Colon (tissue), 2 donors: Measurements from ENCODE around the gene IGFBP7.
"Not testable (repeated sequence)": the region's sequence is repeated elsewhere in the genome, so short reads cannot be mapped to it uniquely, and the experiment has no call there.

Experiments used
- FAIRE-seq: peaks from 2 replicates; lab custom pipeline; 2012; peaks lifted over from hg19 to GRCh38; lab: Jason Lieb, UNC
- donor health status: control.
- donor health status: control.

IGFBP7 gene

DNA sequence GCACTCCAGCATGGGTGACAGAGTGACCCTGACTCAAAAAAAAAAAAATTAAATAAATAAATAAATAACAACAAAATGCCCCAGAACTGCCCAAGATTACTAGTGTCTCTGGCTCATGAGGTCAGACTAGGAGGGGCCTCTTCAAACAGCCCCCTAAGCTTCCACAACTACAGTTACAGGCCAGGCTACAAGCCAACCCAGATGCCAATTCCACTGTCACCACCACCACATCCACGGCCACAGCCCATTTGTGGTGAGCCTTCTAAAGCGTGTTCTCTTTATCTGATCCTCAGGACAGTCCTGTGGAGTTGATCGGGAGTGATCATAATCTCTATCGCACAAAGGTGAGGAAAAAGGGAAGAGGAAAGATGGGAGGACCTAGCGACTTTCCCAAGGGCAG is 36.6 kb downstream of the IGFBP7 start:
- no peak for FAIRE-seq

DNA sequence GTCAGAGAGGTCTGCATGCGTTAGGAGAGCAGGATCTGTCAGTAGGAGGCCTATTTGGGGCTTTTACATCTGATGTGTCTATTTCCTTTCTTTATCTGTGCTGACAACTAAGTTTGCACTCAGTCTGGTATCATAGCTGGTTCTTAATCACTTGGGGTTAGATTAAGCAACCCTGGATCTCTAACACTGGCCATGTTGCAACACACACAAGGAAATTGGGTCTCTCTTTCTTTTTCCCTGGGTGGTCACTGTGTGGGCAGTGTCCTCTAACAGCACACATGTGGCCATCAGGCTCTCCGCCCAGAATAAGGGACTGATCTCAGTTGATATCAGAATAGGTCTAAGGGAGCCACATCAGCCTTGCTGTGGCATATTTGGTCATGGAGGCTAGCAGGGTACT is 38.9 kb downstream of the IGFBP7 start:
- no peak for FAIRE-seq

DNA sequence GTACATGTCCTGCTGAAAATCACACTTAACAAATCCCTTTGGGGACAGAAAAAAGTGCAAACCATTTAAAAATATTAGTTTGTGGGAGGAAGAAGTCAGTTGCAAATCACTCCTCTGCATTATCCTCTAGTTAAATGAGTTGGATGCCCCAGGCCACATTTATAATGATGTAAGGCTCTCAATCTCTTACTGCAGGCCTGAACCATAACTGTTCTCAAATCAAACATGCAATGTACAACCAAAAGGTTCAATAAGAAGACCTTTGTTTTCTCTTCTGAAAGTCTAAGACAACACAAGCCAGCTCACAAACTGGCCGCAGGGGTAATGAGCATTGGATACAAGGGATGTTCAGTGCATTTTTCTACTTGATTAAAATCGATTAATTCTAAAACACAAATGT is 39.7 kb downstream of the IGFBP7 start:
- FAIRE-seq, result no peak

DNA sequence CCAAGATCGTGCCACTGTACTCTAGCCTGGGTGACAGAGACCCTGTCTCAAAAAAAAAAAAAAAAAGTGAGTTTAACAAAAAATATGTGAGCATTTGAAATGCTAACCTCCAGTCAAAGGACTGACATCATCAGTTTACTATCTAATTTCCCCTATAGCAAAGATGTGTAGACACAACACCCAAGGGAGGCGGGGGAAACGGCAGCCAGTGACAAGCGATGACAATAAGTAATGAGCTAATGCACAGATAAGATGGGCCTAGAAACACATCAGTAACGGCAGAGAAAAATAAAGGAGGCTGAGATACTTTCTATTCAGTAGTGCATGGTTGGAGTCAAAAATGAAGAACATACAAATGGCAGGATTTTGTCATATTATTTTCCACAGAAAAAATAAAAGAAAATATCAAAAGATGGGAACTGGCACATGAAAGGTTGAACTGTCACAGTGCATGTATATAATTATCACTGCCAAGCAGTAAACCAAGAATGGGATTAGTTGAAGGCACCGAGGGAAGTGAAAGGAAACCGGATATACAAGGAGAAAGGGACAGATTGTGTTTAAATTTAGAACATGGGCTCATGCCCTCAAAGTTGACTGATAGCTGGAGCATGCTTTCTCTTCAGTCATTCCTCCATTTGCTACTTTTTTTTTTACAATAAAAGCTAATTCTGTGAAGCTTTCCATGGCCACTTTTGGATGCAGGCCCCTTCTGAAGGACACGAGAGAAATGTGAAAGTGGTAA is 41.8 kb downstream of the IGFBP7 start:
- FAIRE-seq, result no peak

DNA sequence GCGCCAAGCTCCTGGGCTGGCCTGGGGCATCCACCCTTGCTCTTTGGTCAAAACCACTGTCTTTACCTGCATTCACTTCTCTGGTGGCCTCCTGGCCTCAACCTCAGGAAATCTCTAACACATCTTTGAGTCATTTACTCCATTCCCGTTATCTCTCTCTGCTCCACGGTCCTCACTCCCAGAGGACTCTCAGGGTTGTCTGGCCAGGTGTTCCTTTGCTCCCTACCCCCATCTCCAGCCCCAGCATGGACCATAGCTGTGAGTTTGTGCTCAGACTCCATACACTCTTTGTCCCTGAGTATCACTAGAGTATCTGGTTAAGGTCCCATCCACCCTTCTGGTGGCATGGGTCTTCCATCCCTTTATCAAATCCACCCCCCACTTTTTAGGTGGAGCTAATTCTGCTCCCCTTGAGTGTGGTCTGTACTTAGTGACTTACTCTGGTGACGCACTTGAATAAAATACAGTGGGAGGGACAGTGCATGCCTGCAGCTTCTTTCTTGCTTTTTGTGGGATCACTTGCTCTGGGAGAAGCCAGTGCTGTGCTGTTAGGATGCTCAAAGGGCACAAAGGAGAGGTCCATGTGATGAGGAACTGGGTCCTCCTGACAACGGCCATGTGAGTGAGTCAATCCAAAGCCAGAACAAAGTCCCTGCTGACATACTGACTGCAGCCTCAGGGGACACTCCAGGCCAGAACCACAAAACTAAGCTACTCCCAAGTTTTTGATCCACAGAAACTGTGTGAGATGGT is 44.3 kb downstream of the IGFBP7 start:
- no peak for FAIRE-seq

DNA sequence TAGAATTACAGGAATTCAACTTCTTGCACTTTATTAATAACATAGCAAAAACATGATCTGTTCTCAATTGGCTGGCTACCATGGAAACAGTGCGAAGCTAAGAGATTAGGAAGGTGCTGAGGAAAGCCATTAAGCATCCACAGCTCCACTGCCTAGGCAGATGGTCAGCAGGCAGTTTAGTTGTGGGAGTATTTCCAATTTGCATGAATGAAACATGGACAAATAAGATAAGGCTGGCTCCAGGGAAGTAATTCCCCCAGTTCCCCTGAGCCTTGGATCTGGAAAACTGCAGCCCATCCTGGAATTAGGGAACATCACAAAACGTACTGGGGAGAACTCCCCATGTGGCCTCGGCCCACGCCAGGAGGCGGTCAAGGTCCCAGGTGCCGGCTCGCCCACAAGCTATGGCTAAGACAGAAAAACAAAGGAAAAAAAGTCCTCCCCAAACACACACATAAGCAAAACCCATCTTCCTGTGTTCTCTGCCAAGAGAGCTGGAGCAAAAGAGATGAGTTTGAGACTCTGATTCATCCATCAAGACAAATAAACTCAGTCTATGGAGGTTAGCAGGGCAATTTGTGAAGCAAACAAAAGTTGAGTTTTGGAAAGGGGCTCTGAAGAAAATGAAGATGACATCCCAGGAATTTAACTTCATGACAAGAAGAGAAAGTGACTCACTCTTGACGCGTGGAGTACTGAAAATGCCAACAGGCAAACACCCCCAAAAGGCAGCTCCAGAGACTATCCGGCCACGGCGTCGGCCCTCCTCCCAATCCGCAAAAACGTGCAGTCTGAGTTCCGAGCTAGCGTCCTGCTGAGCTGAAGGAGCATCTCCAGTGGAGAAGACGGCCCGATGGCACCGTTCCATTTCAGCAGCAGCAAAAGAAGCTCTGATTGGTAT is 45.1 kb downstream of the IGFBP7 start:
- no peak for FAIRE-seq

DNA sequence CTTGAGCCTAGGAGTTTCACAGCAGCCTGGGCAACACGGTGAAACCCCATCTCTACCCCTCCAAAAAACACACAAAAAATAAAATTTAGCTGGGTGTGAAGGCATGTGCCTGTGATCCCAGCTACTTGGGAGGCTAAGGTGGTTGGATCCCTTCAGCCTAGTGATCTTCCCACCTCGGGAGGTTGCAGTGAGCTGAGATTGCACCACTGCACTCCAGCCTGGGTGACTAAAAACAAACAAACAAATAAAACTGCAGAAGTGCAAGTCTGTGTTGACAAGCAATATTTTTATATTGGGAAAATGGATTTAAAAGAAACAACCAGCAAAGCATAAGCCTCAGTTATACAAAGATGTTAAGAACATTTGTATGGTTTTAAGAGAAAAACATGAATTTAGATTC is 46.1 kb downstream of the IGFBP7 start:
- no peak for FAIRE-seq

DNA sequence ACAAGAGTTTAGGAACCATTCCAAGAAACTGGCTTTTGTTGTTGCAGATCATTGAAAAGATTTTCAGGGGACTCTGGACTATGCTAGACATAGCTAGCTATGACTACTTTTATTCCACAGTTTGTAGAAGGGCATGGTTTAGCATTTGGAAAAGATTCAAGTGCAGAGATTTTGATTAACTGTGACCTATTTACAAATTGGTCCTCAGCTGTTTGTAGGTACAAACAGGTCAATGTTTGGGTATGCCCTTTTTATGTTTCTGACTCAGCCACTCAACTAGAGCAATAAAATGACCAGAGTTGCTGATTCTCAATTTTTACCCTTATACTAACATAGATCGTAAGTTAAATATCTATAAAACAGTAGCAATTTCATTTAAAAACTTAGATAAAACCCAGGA is 46.7 kb downstream of the IGFBP7 start:
- no peak for FAIRE-seq

DNA sequence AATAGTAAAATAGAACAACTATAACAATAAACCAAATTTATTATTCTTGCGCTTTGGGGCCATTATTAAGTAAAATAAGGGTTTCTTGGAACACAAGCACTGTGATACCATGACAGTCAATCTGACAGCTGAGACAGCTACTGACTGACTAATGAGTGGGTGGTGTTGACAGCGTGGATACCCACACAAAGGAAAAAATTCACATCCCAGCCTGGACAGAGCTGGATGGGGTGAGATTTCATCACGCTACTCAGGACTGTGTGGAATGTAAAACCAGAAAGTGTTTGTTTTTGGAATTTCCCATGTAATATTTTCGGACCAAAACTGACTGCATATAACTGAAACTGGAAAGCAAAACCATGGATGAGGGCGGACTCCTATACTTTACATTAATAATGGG is 48.8 kb downstream of the IGFBP7 start:
- no peak for FAIRE-seq

DNA sequence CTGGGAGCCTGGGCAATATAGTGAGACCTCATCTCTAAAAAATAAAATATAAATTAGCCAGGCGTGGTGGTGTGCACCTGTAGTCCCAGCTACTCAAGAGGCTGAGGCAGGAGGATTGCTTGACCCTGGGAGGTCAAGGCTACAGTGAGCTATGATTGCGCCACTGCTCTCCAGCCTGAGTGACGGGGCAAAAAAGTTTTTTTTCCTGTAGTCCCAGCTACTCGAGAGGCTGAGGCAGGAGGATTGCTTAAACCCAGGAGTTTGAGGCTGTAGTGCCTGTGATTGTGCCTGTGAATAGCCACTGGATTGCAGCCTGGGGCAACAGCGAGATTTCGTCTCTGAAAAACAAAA is 49.5 kb downstream of the IGFBP7 start:
- FAIRE-seq, result not testable (repeated sequence)

DNA sequence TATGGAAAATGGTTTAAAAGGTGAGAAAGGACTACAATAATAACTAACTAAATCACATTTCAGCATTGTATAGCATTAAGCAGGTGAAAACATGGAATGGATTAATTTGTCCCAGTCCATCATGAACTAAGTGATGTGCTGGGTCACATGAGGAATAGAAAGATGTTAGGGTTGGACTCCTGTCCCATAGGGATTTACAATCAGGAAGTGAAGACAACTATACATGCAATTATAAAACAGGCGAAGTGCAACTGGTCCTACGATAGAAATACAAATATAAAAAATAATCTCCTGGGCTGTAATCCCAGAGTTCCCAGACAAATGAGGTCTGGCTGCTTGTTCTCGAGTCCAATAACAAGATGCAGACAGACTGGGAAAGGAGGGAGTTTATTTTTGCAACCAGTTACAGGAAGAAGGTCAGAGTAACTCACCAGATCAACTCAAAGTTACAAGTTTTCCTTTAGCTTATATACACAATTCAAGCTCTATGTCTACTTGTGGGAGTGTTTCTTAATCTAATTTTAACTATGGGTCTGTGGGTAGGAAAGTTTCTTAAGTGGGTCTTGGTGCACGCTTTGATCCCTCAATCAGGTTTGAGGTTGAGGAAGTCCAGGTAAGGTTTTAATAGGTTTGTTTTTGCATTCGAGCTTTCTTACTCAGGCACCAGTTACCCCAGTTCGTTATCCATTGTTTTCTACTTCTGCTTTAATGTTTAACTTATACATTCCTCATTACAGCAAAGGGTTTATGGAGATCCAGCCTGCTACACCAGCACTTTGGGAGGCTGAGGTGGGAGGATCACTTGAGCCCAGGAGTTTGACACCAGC is 50.1 kb downstream of the IGFBP7 start:
- FAIRE-seq, result no peak

DNA sequence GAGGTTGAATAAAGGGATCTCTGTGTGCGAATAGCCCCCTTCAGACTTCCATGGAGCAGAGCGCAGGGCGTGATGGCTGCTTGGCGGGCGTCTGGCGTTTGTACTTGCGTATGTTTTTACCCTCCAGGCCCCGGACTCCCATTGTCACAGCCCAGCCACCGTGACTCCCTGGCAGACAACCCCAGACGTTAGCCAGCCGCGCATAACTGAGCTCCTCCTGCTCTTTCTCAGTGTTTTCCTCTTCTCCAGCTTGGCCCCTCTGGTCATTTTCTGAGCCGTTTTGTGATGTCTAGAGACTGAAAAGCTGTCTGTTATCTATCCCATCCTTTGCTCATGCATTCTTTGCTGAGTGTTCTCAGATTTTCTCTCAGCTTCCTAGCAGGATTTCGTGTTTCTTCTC is 54.3 kb downstream of the IGFBP7 start:
- FAIRE-seq, result no peak

DNA sequence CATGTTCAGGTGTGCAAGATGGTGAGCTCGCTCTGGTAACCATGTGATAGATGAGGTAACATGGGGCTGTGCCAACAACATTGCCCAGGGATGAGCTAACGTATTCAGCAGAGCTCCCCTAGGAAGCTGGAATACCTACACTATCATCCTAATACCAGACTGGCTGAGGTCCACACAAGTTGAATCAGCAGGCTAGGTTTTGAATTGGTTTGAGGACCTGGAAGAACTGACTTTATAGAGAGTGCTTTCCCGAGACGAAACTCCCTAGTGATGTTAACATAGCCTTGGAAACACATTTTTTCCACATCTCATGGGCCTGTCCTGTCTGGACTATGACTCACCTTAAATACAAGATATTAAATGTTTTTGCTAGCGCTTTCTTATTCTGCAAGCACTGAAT is 56.7 kb downstream of the IGFBP7 start:
- FAIRE-seq, result no peak

DNA sequence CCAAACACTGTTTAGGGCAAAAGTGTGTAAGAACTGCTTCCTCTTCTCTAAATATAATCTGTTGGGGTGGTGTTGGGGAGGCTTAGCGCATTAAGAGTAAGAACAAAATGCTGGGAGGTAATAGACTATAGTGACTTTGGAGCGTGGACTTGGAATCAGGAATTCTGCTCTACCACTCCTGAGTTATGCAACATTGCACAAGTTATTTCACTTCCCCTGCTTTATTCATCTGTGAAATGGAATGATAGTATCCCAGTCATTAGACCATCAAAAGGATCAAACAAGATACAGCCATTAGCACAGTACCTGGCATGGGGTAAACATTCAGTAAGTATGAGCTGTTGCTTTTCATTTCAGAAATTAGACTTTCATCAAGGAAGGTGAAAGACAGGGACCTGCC is 58.7 kb downstream of the IGFBP7 start:
- no peak for FAIRE-seq

DNA sequence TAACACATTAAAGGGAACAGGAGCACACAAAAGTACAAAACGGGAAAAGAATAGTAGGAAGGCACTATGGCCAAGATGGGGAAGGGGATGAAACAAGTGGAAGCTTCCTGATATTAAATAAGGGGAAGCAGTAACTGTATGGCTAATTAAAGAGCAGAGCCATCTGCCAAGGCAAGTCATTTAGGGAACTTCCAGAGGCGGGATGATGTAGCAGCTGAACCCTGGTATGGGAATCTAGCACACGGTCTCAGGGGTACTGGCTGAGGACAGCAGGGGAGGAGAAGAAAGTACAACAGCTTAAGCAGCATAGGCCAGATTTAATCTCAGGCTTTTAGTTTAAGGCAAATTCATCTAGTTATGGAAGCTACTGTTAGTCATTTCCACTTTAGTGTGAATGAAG is 59.1 kb downstream of the IGFBP7 start:
- FAIRE-seq, result no peak

DNA sequence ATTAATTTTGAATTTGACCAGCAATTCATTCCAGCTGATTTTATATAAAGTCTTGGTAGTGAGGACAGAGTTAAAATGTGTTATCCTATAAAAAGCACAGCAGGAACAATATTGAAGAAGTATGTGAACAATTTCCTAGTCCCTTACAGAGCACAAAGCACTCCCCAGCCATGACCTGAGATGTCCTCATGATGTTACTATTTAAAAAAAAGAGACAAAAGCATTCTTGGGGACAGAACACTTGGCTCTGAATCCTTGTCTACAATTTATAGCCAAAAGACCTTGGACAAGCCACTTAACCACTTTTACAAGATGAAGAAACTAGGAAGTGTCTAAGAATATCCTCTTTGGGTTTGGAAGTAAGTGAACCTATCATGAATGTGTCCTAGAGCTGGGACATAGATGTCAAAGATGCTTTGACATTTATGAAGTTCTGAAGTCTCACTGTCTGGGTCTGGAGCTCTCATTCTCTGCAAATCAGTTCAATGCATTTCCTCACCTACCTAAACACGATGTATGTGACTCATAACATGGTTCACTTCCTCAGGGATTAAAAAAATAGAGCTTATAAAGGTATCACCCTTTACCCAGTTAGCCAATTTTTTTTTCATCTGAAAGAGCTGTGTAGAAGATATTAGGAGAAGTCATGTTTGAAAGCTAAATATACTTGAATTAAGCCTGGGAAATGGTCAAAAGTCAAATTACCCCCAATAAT is 61.4 kb downstream of the IGFBP7 start:
- FAIRE-seq, result no peak

DNA sequence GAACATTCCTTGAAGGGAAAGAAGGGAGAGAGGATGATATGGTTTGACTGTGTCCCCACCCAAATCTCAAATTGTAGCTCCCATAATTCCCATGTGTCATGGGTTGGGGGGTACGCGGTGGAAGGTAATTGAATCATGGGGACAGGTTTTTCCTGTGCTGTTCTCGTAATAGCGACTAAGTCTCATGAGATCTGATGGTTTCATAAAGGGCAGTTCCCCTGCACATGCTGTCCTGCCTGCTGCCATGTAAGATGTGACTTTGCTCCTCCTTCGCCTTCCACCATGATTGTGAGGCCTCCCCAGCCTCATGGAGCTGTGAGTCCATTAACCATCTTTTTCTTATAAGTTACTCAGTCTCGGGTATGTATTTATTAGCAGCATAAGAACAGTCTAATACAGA is 63.1 kb downstream of the IGFBP7 start:
- FAIRE-seq, result not testable (repeated sequence)

DNA sequence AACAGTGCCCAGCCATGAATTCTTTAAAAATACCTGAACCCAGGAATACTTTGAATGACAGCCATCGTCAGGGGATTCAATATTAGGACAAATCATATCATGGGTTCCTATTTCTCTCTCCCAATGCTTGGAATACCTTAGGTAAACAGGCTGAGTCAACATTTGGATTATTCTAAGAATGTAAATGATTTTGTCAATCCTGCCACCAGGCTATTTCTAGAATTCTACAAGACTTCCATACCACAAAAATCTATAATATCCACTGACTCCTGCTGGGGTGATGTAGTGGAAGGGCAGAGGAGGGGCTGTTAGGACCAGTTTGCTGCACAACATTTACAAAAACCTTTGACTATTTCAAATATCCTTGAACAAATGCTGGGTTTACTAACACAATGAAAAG is 65.2 kb downstream of the IGFBP7 start:
- FAIRE-seq, result no peak

DNA sequence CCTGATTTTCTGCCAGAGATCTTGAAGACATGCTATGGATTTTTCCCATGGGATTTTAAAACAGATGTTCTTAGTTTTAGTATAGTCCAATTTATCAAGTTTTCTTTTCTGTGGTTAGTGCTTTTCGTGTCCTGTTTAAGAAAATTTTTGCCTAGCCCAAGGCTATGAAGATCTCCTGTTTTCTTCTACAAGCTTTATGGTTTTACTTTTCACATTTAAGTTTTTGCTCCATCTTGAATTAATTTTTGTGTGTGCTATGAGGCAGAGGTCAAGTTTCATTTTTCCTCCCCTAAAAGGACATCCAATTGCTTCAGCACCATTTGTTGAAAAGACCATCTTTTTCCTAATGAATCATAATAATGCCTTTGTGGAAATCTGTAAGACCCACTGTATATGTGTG is 65.9 kb downstream of the IGFBP7 start:
- no peak for FAIRE-seq

DNA sequence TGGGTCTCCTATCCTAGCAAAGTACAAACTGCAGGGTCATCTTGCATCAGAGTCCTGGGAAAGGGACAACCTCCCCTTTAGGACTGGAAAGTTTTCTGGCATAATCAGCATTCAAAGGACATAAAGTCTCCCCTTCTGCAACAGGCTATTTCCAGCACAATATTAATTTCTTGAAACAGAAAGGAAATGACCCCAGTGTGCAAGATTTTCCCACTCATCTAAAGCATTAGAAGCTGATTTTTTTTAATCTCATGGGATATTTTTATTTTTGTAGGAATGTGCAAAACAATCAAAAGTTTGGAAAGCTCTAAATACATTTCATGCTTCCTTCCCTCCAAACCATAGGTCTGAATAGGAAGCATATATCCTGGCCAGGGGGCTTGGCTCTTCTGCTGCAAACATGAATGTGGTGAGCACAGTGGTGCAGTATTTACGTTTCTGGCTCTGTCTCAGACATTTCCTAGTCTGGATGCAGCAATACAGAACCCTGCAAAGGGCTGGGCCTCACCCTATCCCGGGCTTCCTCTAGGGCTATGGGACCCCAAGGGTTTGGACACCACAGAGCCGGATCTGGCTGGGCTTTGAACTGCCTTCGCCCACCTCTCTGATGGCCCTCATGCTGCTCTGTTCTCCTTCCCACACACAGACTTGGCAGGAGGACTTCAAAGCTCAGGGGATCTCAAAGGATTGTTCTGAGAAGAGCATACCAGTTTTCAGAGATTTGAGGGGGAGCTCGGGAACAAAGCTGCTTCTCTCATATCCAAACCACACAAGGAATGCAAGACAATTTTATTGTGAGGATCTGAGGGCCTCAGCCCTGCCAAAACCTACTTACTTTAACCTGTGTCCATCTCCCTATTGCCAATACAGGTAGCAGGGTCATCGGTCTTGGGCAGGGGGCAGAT is 66.6 kb downstream of the IGFBP7 start:
- FAIRE-seq, result no peak
